HepG2 (cell line): ENCODE results near the gene SLC5A5. TPM values are rescaled to one million over a fixed set of nuclear protein-coding genes. Genes with fewer than 3 reads are reported as not detected.

Experiments used
- CCAR2 ChIP-seq: fragments of 200-400 bp; formaldehyde crosslinking; optimal IDR thresholded peaks from 2 replicates; pipeline ENCODE3; 2018; ENCODE audit warnings: low read depth, mild to moderate bottlenecking, low read length, moderate library complexity
- CENPX ChIP-seq: sonication (generic); formaldehyde crosslinking; IDR thresholded peaks from 2 replicates; pipeline ENCODE4 v1.9.0; 2021; ENCODE audit warnings: mild to moderate bottlenecking, missing genetic modification reagents, moderate library complexity
- CHD4 ChIP-seq: fragments of 200-600 bp; sonication (generic); IDR thresholded peaks from 2 replicates; pipeline ENCODE4 v1.7.0; 2017; ENCODE audit warnings: mild to moderate bottlenecking, low read length, borderline replicate concordance
- DMTF1 ChIP-seq: sonication (generic); formaldehyde crosslinking; IDR thresholded peaks from 2 replicates; pipeline ENCODE4 v1.4.0; 2020; ENCODE audit warnings: mild to moderate bottlenecking, missing genetic modification reagents
- JDP2 ChIP-seq: sonication (generic); formaldehyde crosslinking; IDR thresholded peaks from 2 replicates; pipeline ENCODE4 v1.8.1; 2022; ENCODE audit warnings: missing genetic modification reagents, borderline replicate concordance
- KDM1A ChIP-seq: IDR thresholded peaks from 2 replicates; pipeline ENCODE4 v1.6.1; 2016; ENCODE audit warnings: missing compliant biosample characterization
- PATZ1 ChIP-seq: sonication (generic); formaldehyde crosslinking; IDR thresholded peaks from 2 replicates; pipeline ENCODE4 v1.4.0; 2020; ENCODE audit warnings: missing genetic modification reagents
- RFX3 ChIP-seq: IDR thresholded peaks from 2 replicates; pipeline ENCODE4 v1.6.1; 2016; ENCODE audit warnings: missing biosample characterization, missing genetic modification reagents
- RXRB ChIP-seq: IDR thresholded peaks from 2 replicates; pipeline ENCODE4 v1.6.1; 2016; ENCODE audit warnings: borderline replicate concordance, missing genetic modification reagents, missing compliant biosample characterization
- STAT6 ChIP-seq: sonication (generic); formaldehyde crosslinking; IDR thresholded peaks from 2 replicates; pipeline ENCODE4 v1.4.0; 2020; ENCODE audit warnings: missing genetic modification reagents, mild to moderate bottlenecking, borderline replicate concordance
- ZFY ChIP-seq: sonication (generic); formaldehyde crosslinking; IDR thresholded peaks from 2 replicates; pipeline ENCODE4 v1.4.0; 2020; ENCODE audit warnings: missing genetic modification reagents
- ZNF350 ChIP-seq: sonication (generic); formaldehyde crosslinking; IDR thresholded peaks from 2 replicates; pipeline ENCODE4 v1.4.0; 2020; ENCODE audit warnings: mild to moderate bottlenecking, low read depth, missing genetic modification reagents, borderline replicate concordance
- ZNF512 ChIP-seq: sonication (generic); formaldehyde crosslinking; IDR thresholded peaks from 2 replicates; pipeline ENCODE4 v1.4.0; 2020; ENCODE audit warnings: mild to moderate bottlenecking, missing genetic modification reagents
- ZNF513 ChIP-seq: sonication (generic); formaldehyde crosslinking; conservative IDR thresholded peaks from 2 replicates; pipeline ENCODE4 v1.5.0; 2020; ENCODE audit warnings: missing genetic modification reagents
- ZNF713 ChIP-seq: sonication (generic); formaldehyde crosslinking; IDR thresholded peaks from 2 replicates; pipeline ENCODE4 v1.4.0; 2020; ENCODE audit warnings: mild to moderate bottlenecking, missing genetic modification reagents
- polyA plus RNA-seq, 8 experiments: library from polyadenylated mRNA; depleted of rRNA in 3 of 8; stranded (reverse) in 7 of 8; unstranded in 1 of 8; fragments of >200 nt; fragmentation: Illumina TruSeq in 4 of 8; extraction: Trizol in 4 of 8; gene quantifications; 2 replicates each; pipeline versions ENCODE4 v1.2.1 to v1.2.3, GENCODE V29; 2011 to 2016; ENCODE audit warnings: low read depth in 4 of 8, missing spikeins in 1 of 8, mixed read lengths in 1 of 8; ENCODE audit not compliant: insufficient read depth in 1 of 8
- total RNA-seq, 5 experiments: library from RNA; depleted of rRNA; stranded (reverse); fragments of >200 nt; fragmentation: Illumina TruSeq; extraction: Trizol; gene quantifications; 2 replicates each; pipeline ENCODE4 v1.2.3, GENCODE V29; 2016; ENCODE audit warnings: low read depth in 1 of 5
- TF ChIP-seq, protein P1 (sequence below): sonication (generic); formaldehyde crosslinking; IDR thresholded peaks from 2 replicates; pipeline ENCODE4 v1.4.0; 2020; ENCODE audit warnings: missing genetic modification reagents, low read depth, mild to moderate bottlenecking, borderline replicate concordance

SLC5A5 gene
- total and polyA plus RNA-seq, 2 of the 13 experiments (the other 11 are each of a cell fraction or from before 2014, with no cell fraction given), result not detected

DNA sequence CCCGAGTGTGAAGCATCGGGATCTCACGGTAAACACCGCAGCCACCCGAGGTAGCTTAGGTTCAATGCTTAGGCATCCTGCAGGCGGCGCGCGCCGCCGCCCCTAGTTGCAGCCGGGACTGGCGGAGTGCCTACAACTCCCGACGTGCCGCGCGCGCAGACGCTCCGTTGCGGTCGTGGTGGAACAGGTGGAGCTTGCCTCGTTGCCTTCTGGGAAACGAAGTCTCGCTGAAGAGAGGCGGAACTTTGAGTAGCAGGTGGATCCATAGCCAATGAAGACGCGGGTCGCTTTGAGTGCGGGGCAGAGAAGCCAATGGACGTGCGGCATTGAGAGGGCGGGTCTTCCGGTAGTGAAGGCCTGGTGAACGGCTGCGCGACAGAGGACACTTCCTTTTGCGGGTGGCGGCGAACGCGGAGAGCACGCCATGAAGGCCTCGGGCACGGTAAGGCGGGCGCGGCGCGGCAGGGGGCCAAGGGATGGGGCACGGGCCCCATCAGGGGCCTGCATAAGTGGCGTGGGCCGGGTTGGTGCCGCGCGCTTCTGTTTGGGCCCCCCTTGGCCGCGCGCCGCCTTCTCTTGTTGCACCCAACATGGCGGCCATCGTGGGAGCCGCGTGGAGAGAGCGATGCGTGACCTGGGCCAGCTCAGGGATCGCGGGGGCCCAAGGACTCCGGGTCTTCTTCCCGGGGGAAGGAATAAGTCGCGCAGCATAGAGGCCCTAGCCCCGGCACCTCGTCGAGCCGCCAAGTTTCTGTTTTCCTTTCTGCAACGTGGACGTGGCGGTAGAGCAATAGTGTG is 12.0 kb upstream of the SLC5A5 start, which contains the start of gene RPL18A (continued):
- TF ChIP-seq CCAR2 (no peak), CHD4 (no peak), DMTF1 (CRISPR knock-in tag) (no peak), ZNF512 (no peak), STAT6 (peak; percentile 47; the same call in 1 of the 2 replicates), JDP2 (CRISPR knock-in tag) (no peak), ZNF513 (CRISPR knock-in tag) (no peak), KDM1A (CRISPR knock-in tag) (no peak), ZNF713 (CRISPR knock-in tag) (0 out of 2 replicates have a peak, but pooled peaks have one; percentile 62), ZNF350 (CRISPR knock-in tag) (peak; percentile 82; the same call in 1 of the 2 replicates), CENPX (no peak), ZFY (CRISPR knock-in tag) (peak; percentile 94), RFX3 (no peak), RXRB (CRISPR knock-in tag) (peak; percentile 29; the same call in 1 of the 2 replicates), PATZ1 (CRISPR knock-in tag) (no peak; the same call in 1 of the 2 replicates)
- TF ChIP-seq, protein P1, sequence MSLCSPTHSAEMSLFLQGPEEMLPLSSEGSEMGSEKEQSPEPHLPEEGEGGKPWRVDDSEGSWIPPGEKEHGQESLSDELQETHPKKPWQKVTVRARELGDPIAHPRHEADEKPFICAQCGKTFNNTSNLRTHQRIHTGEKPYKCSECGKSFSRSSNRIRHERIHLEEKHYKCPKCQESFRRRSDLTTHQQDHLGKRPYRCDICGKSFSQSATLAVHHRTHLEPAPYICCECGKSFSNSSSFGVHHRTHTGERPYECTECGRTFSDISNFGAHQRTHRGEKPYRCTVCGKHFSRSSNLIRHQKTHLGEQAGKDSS (CRISPR knock-in tag), result peak; percentile 21; the same call in 1 of the 2 replicates
